Heart left ventricle (tissue), 16 donors: Measurements from ENCODE around the gene SGIP1. TPM values are rescaled to one million over a fixed set of nuclear protein-coding genes. Genes with fewer than 3 reads are reported as not detected.
"Not testable (repeated sequence)": the region's sequence is repeated elsewhere in the genome, so short reads cannot be mapped to it uniquely, and the experiment has no call there.

Experiments used
- ATAC-seq, 4 donors: fragments of 200-7000 bp; cut with Tn5 transposase; one replicate each; pipeline ENCODE4 v1.9.1; 2020 to 2022; ENCODE audit warnings: moderate library complexity in 4 of 4, mild to moderate bottlenecking in 3 of 4, moderate number of reproducible peaks in 1 of 4
- DNase-seq, 5 donors: peaks; one replicate each; pipeline ENCODE4 v3.0.0-alpha.2; 2020
- H3K27ac ChIP-seq, 12 donors: fragments of 200-600 bp; sonication (generic) in 4 of 12; one replicate each; pipeline versions ENCODE4 v1.5.0 to v1.8.0; 2016 to 2022; ENCODE audit warnings: mild to moderate bottlenecking in 2 of 12
- H3K27me3 ChIP-seq, 9 donors: fragments of 200-600 bp; sonication (generic) in 2 of 9; one replicate each; pipeline versions ENCODE4 v1.5.1 to v1.8.0; 2016 to 2022; ENCODE audit warnings: mild to moderate bottlenecking in 3 of 9
- H3K36me3 ChIP-seq, 9 donors: fragments of 200-600 bp; sonication (generic) in 2 of 9; one replicate each; pipeline versions ENCODE4 v1.5.0 to v1.8.0; 2018 to 2022; ENCODE audit warnings: mild to moderate bottlenecking in 2 of 9
- H3K4me1 ChIP-seq, 12 donors: fragments of 200-600 bp; sonication (generic) in 4 of 12; one replicate each; pipeline versions ENCODE4 v1.5.0 to v1.8.0; 2016 to 2022; ENCODE audit warnings: mild to moderate bottlenecking in 3 of 12
- H3K4me3 ChIP-seq, 12 donors: fragments of 200-600 bp; sonication (generic) in 4 of 12; one replicate each; pipeline versions ENCODE4 v1.5.0 to v1.8.0; 2017 to 2022; ENCODE audit warnings: mild to moderate bottlenecking in 9 of 12, moderate library complexity in 4 of 12
- H3K9me3 ChIP-seq, 12 donors: fragments of 200-600 bp; sonication (generic) in 4 of 12; one replicate each; pipeline versions ENCODE4 v1.5.0 to v1.8.0; 2016 to 2022; ENCODE audit warnings: mild to moderate bottlenecking in 1 of 12
- POLR2A ChIP-seq, 2 donors: fragments of 450-650 bp; IDR thresholded peaks; one replicate each; pipeline ENCODE4 v1.6.1; 2017; ENCODE audit warnings: antibody characterized with exemption in 2 of 2, mild to moderate bottlenecking in 2 of 2, moderate library complexity in 2 of 2
- WGBS, 4 donors: extraction: QIAGEN DNeasy Blood & Tissue Kit in 2 of 4; methylation state at CpG; one replicate each; pipeline versions ENCODE4 v1.1.5 to v1.1.7; 2013 to 2018; 5-methylcytosine and 5-hydroxymethylcytosine counted together
- intact Hi-C, 10 donors: fragments of 100-400 bp; cut with DNase I; formaldehyde crosslinking; loops; one replicate each; pipeline versions ENCODE4 v1.11.1 to v1.14.2; 2022
- microRNA-seq, 4 donors: library from miRNA; unstranded; fragments of <30 nt; microRNA quantifications; one replicate each; pipeline versions ENCODE4 to v1.2.0, GENCODE V29; 2017 to 2020
- polyA plus RNA-seq, 2 donors: library from polyadenylated mRNA; stranded (reverse); fragments of 200-250 nt; gene quantifications; one replicate each; pipeline ENCODE4 v1.2.3, GENCODE V29; 2013
- total RNA-seq, 9 donors: library from RNA; depleted of rRNA in 2 of 9; stranded (reverse); fragments of >200 nt in 2 of 9; fragmentation: NEBNext Ultra II Directional in 3 of 9; extraction: Animal tissue kit (Norgen Biotek cat#: 25700) in 3 of 9; gene quantifications; one replicate each; pipeline versions ENCODE4 v1.1.0 to v1.2.4, GENCODE V29; 2016 to 2023
- TF ChIP-seq, protein P1 (sequence below), 12 donors: fragments of 200-600 bp; sonication (generic) in 4 of 12; IDR thresholded peaks; one replicate each; pipeline versions ENCODE4 v1.5.0 to v1.8.0; 2018 to 2022; ENCODE audit warnings: antibody characterized with exemption in 12 of 12, mild to moderate bottlenecking in 5 of 12
- donor health status: ischemic (EF 13 %, LVEDD 7.1; RV severe dilation, severe dysfunction).
- donor health status: healthy with polysubstance abuse.
- donor health status: DM: no; HTN: yes; CAD: no.
- donor health status: DM: no; HTN: no; CAD: no.
- donor health status: ischemic (EF 25% LVEDD 6.9; RV normal size, moderate dysfunction).
- donor health status: ischemic (EF 25% LVEDD 5.7; RV mildly dilated, moderate dysfunction).
- donor health status: healthy.
- donor health status: DM: yes; HTN: yes; CAD: no.
- donor health status: ischemic (EF 35%, LVEDD 5.7; RV mildly dilated, moderate dysfunction).
- donor health status: nonischemic (EF 11% LVEDD 7.7; RV severe dilation, severe dysfunction).
- donor health status: DM: yes; HTN: yes; CAD: no.
- donor health status: PGD.
- donor health status: ischemic (EF 29% LVEDD 5.4; RV normal size, mild dysfunction).
- donor health status: nonischemic (EF 23%, LVEDD 6.1; RV moderate dilation, normal function).

The SGIP1 gene
- total and polyA plus RNA-seq, 11 donors = 2.1 to 17.3 (median 5.0) TPM

DNA sequence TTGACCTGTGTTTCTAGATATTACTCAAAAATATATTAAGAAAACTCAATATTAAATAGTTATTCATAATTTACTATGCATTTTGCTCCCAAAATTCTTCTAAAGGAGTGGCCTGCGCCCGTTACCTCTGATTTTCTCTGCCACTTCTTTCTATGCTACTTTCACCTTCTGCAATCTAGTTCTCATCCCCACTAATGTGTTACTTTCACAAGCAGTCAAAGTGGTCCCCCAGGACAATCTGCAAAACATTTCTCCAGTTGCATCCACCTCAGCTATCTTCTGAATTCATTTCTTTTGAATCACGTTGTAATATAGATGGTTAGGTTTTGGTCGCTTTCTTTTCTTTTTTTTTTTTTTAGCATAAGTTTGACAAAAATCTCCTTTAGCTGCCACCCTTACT is 253.7 kb downstream of the SGIP1 start:
- 83 to 89% (median 86%) methylated on average over 4 of the region's 4 CpGs for WGBS, 4 donors
- Histone ChIP-seq H3K27ac (no peak overlapping the region), H3K36me3 (no peaks in the 10 kb centered on the region), H3K4me3 (no peak overlapping the region), H3K9me3 (peaks cover 0 to 7% (median 0%) of the 10 kb centered on the region in 12 donors), H3K4me1 (no peaks in the 10 kb centered on the region), H3K27me3 (no peaks in the 10 kb centered on the region)
- TF ChIP-seq, protein P1, sequence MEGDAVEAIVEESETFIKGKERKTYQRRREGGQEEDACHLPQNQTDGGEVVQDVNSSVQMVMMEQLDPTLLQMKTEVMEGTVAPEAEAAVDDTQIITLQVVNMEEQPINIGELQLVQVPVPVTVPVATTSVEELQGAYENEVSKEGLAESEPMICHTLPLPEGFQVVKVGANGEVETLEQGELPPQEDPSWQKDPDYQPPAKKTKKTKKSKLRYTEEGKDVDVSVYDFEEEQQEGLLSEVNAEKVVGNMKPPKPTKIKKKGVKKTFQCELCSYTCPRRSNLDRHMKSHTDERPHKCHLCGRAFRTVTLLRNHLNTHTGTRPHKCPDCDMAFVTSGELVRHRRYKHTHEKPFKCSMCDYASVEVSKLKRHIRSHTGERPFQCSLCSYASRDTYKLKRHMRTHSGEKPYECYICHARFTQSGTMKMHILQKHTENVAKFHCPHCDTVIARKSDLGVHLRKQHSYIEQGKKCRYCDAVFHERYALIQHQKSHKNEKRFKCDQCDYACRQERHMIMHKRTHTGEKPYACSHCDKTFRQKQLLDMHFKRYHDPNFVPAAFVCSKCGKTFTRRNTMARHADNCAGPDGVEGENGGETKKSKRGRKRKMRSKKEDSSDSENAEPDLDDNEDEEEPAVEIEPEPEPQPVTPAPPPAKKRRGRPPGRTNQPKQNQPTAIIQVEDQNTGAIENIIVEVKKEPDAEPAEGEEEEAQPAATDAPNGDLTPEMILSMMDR (IDR thresholded peaks at IDR 0.05) = no peak
- no peak for TF ChIP-seq POLR2A (IDR thresholded peaks at IDR 0.05)
- intact Hi-C loops = no loop called here
- DNase-seq = no peak
- no peak for ATAC-seq

DNA sequence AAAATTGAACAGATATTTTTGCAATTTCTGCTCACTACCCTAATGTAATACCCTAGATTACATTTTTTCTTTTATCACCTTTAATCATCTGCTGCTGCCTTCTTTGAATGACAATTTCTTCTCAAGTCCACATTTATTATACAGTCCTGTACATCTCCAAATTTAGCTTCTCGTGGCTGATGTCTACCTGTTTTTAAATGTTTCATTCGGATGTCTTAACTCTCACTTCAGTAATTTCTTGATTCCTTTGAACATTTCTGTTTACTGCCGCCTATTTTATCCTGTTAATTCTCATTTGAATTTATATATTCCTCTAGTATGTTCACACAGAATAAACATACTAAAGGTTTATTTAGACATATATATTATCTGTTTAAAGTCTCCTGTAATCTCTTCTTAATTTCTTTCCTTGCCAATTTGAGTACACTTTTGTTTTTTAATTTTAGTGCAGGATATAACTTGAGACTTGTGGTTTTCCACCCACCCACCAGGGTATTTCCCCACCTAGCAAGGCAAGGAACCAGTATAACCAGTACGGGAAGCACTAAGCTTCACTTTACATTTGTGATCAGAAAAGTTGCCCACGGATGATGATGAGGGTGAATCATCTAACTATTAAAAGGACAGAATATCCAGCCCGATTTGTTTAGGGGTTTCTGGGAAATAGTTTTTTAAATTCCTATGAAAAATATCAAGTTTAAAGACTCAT is 254.4 kb downstream of the SGIP1 start:
- 82 to 89% (median 84%) methylated on average over 6 of the region's 6 CpGs for WGBS, 4 donors
- Histone ChIP-seq H3K27ac (no peak overlapping the region), H3K9me3 (peaks cover 0 to 7% (median 0%) of the 10 kb centered on the region in 12 donors), H3K4me1 (no peaks in the 10 kb centered on the region), H3K4me3 (no peak overlapping the region), H3K27me3 (no peaks in the 10 kb centered on the region), H3K36me3 (no peaks in the 10 kb centered on the region)
- no peak for ATAC-seq
- intact Hi-C loops = no loop called here
- no peak for TF ChIP-seq POLR2A (IDR thresholded peaks at IDR 0.05)
- TF ChIP-seq, protein P1 (IDR thresholded peaks at IDR 0.05) = no peak
- DNase-seq = no peak

DNA sequence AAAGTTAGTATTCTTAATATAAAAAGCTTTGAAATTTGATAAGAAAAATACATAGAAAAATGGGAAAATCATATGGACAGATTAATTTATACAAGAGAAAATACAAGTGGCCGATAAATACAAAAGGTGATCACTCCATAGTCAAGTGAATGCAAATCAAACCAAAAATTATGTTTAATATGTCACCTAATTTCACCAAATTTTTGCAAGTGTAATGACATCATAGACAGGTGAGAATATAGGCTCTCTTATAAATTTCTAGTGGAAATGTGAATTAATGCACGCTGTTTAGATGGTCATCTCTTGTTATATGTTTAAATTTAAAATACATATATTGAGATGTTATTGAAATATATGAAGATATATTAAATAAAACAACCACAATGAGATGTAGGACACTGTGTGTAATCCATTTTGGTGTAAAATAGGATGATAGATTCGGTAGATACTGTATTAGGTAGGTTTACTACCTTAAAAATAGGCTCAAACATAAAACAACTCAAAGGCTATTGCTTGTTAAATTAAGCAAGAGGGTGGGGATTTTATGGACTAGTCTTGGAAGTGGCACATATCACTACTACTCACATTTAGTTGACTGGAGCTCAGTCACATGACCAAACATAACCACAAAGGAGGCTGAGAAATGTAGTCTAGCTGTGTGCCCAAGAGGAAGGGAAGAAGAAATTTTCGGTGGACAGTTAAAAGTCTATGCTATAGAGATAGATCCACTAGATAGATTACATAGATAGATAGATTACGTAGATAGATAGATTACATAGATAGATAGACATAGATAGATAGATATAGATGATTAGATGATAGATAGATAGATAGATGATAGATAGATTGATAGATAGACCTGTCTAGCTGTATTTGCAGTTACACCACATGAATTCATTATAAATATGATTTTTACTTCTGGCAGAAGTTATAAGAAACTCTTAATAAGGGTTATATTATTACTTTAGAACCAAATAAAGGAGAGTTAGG is 258.0 kb downstream of the SGIP1 start:
- H3K4me3 ChIP-seq = no peak overlapping the region
- ATAC-seq (no peak), DNase-seq (no peak)
- no peaks in the 10 kb centered on the region for H3K4me1 ChIP-seq
- no peaks in the 10 kb centered on the region for H3K9me3 ChIP-seq
- TF ChIP-seq POLR2A (IDR thresholded peaks at IDR 0.05) = no peak
- TF ChIP-seq, protein P1 (IDR thresholded peaks at IDR 0.05) = no peak
- intact Hi-C loops = no loop called here
- 85 to 92% (median 88%) methylated on average over 5 of the region's 5 CpGs for WGBS, 4 donors
- H3K27me3 ChIP-seq = no peaks in the 10 kb centered on the region
- H3K27ac ChIP-seq = no peak overlapping the region
- H3K36me3 ChIP-seq = no peaks in the 10 kb centered on the region

DNA sequence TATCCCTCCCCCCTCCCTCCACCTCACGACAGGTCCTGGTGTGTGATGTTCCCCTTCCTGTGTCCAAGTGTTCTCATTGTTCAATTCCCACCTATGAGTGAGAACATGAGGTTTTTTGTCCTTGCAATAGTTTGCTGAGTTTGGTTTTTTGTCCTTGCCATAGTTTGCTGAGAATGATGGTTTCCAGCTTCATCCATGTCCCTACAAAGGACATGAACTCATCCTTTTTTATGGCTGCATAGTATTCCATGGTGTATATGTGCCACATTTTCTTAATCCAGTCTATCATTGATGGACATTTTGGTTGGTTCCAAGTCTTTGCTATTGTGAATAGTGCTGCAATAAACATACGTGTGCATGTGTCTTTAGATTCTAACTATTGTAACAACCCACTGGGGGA is 261.9 kb downstream of the SGIP1 start:
- H3K27ac ChIP-seq, DNase-seq, intact Hi-C loops, H3K27me3 ChIP-seq, ATAC-seq, H3K4me3 ChIP-seq, H3K4me1 ChIP-seq, H3K9me3 ChIP-seq, H3K36me3 ChIP-seq: not testable (repeated sequence)
- 91 to 96% (median 94%) methylated on average over 2 of the region's 2 CpGs for WGBS, 4 donors

Small RNA genes within 50 kb of the gene (microRNA-seq; reads per million reads assigned to microRNA genes)
- 4.6 to 31.6 (median 10.6) reads per million in 4 donors for gene MIR3117

Other genes starting within 250 kb of the SGIP1 start
- gene DYNLT5, start 218.3 kb downstream of the SGIP1 start, total RNA-seq = 1 to 10 TPM in 6 of 9 donors, under 1 TPM in 3; 0.48 to 7.3 (median 1.8) TPM
- 1 to 10 TPM; 1.7 to 3.1 TPM for gene DYNLT5, start 218.3 kb downstream of the SGIP1 start, polyA plus RNA-seq